Measurements from ENCODE around the gene SLX4IP.

Gene SLX4IP

DNA sequence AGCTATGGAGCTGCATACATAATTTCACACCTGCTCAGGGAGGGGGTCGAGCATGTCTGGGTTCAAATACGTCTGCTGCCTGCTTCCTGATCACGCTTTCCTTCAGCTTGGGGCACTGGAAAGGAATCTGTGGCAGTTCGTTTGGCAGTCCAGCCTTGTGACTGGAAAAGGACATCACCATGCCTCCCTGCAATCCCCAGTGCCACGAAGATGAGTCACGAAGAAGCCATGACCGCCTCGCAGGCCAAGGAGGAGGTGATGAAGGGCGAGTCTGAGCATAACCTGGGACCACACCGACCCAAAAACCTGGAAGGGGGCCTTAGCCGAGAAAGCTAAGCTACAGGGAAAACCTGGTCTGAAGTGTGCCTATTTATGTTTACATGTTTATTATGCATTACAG lies 225.6 kb downstream of the SLX4IP start:
- H3K4me2 ChIP-seq (ENCODE audit: low read length, poor library complexity, severe bottlenecking): no peak overlapping the region
- H4K8ac ChIP-seq (ENCODE audit: low read length): peak overlapping the region; percentile 40
- H3K14ac ChIP-seq (ENCODE audit: low read length in 2 of 2): no peak overlapping the region
- H3K9ac ChIP-seq (ENCODE audit: low read length): no peak overlapping the region
- H2BK120ac ChIP-seq (ENCODE audit: low read depth, low read length): no peak overlapping the region
- peaks cover 4% of the 10 kb centered on the region for H3K9me3 ChIP-seq (ENCODE audit: control insufficient read depth, low read length)
- no peak overlapping the region for H2BK5ac ChIP-seq (ENCODE audit: low read depth, low read length, poor library complexity, severe bottlenecking)
- H2BK12ac ChIP-seq (ENCODE audit: low read length in 2 of 2): peak overlapping the region in 1 of 2 experiments; percentile 8
- H3K23ac ChIP-seq (ENCODE audit: low read length in 2 of 2): no peak overlapping the region
- H3K4me3 ChIP-seq (ENCODE audit: insufficient read depth in 1 of 2, low read depth in 1 of 2, low read length in 2 of 2): no peak overlapping the region
- no peak overlapping the region for H2BK15ac ChIP-seq (ENCODE audit: low read depth, poor library complexity, severe bottlenecking)
- peaks cover 48 to 79% of the 10 kb centered on the region in 2 experiments for H3K36me3 ChIP-seq (ENCODE audit: control insufficient read depth in 1 of 2, insufficient read depth in 2 of 2, low read depth in 1 of 2, low read length in 2 of 2)
- H3K18ac ChIP-seq (ENCODE audit: low read depth in 1 of 2, low read length in 2 of 2): no peak overlapping the region
- H3K27ac ChIP-seq (ENCODE audit: low read length, poor library complexity, severe bottlenecking): no peak overlapping the region
- H4K91ac ChIP-seq (ENCODE audit: low read length): no peak overlapping the region
- peak; percentile 35 for DNase-seq
- H2AFZ ChIP-seq (ENCODE audit: low read depth, low read length): no peak overlapping the region
- H2AK5ac ChIP-seq (ENCODE audit: low read length, severe bottlenecking): no peak overlapping the region
- peaks cover 18% of the 10 kb centered on the region for H3K4me1 ChIP-seq (ENCODE audit: control insufficient read depth, insufficient read depth, low read depth, low read length)
- H3K79me1 ChIP-seq (replicated peaks; ENCODE audit: low read length, poor library complexity, severe bottlenecking): peaks cover 38% of the 10 kb centered on the region
- whole genome bisulfite sequencing: 70% methylated on average over 9 of the region's 11 CpGs
- H3K4ac ChIP-seq (ENCODE audit: low read depth in 1 of 2, low read length in 2 of 2): peak overlapping the region in 1 of 2 experiments; percentile 46
- no peaks in the 10 kb centered on the region for H3K27me3 ChIP-seq (ENCODE audit: control insufficient read depth in 1 of 2, insufficient read depth in 1 of 2, low read length in 2 of 2)

DNA sequence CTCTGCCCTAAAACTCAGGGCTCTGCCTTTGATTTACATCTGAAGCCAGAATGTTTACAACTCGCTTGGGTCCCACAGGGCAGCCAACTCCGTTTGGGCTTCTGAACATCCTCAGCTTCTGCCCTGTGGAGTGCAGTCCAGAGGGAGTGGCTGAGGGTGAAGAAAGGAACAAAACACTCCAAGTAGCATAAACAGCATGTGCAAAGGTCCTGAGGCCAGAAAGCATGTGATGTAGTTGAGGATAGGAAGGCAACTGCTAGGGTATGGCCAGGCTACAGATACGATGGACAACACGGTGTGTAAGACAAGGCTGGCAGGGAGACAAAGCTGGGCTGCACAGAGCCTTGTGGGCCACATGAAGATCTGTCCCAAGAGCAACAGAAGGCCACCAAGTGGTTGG lies 226.2 kb downstream of the SLX4IP start:
- DNase-seq: no peak
- no peak overlapping the region for H4K91ac ChIP-seq (ENCODE audit: low read length)
- peak overlapping the region in 1 of 2 experiments; percentile 9 for H3K14ac ChIP-seq (ENCODE audit: low read length in 2 of 2)
- H3K9ac ChIP-seq (ENCODE audit: low read length): no peak overlapping the region
- peak overlapping the region in 1 of 2 experiments; percentile 35 for H3K18ac ChIP-seq (ENCODE audit: low read depth in 1 of 2, low read length in 2 of 2)
- H2BK120ac ChIP-seq (ENCODE audit: low read depth, low read length): no peak overlapping the region
- H3K27ac ChIP-seq (ENCODE audit: low read length, poor library complexity, severe bottlenecking): no peak overlapping the region
- no peak overlapping the region for H3K4me3 ChIP-seq (ENCODE audit: insufficient read depth in 1 of 2, low read depth in 1 of 2, low read length in 2 of 2)
- H2BK5ac ChIP-seq (ENCODE audit: low read depth, low read length, poor library complexity, severe bottlenecking): no peak overlapping the region
- H2BK15ac ChIP-seq (ENCODE audit: low read depth, poor library complexity, severe bottlenecking): no peak overlapping the region
- H2AK5ac ChIP-seq (ENCODE audit: low read length, severe bottlenecking): peak overlapping the region; percentile 64
- peaks cover 49 to 74% of the 10 kb centered on the region in 2 experiments for H3K36me3 ChIP-seq (ENCODE audit: control insufficient read depth in 1 of 2, insufficient read depth in 2 of 2, low read depth in 1 of 2, low read length in 2 of 2)
- H2AFZ ChIP-seq (ENCODE audit: low read depth, low read length): no peak overlapping the region
- peaks cover 4% of the 10 kb centered on the region for H3K9me3 ChIP-seq (ENCODE audit: control insufficient read depth, low read length)
- WGBS: 65% methylated on average over 4 of the region's 4 CpGs
- H4K8ac ChIP-seq (ENCODE audit: low read length): no peak overlapping the region
- H3K27me3 ChIP-seq (ENCODE audit: control insufficient read depth in 1 of 2, insufficient read depth in 1 of 2, low read length in 2 of 2): no peaks in the 10 kb centered on the region
- H3K79me1 ChIP-seq (replicated peaks; ENCODE audit: low read length, poor library complexity, severe bottlenecking): peaks cover 40% of the 10 kb centered on the region
- no peak overlapping the region for H3K4me2 ChIP-seq (ENCODE audit: low read length, poor library complexity, severe bottlenecking)
- H3K23ac ChIP-seq (ENCODE audit: low read length in 2 of 2): no peak overlapping the region
- no peak overlapping the region for H2BK12ac ChIP-seq (ENCODE audit: low read length in 2 of 2)
- H3K4ac ChIP-seq (ENCODE audit: low read depth in 1 of 2, low read length in 2 of 2): peak overlapping the region in 1 of 2 experiments; percentile 40
- H3K4me1 ChIP-seq (ENCODE audit: control insufficient read depth, insufficient read depth, low read depth, low read length): peaks cover 22% of the 10 kb centered on the region

DNA sequence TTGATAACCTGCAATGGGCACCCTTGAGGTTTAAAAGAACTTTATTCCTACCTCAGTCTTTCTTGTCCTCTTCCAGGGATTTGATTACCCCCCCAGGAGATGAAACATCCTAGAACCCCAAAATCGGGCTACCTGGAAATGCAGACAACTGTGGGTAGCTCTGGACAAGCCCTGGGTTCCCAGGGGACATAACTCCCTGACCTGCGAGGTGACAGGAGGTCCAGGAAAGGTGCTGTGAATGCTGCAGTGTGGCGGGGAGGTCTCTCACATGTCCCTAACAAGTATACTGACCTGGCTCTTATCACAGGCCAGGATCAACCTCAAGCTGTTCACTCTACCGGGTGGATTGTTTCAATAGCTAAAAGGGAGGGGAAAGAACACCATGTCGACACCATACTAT lies 227.0 kb downstream of the SLX4IP start:
- no peak overlapping the region for H3K4me3 ChIP-seq (ENCODE audit: insufficient read depth in 1 of 2, low read depth in 1 of 2, low read length in 2 of 2)
- H2BK5ac ChIP-seq (ENCODE audit: low read depth, low read length, poor library complexity, severe bottlenecking): no peak overlapping the region
- H4K91ac ChIP-seq (ENCODE audit: low read length): no peak overlapping the region
- H3K9ac ChIP-seq (ENCODE audit: low read length): no peak overlapping the region
- no peaks in the 10 kb centered on the region for H3K27me3 ChIP-seq (ENCODE audit: control insufficient read depth in 1 of 2, insufficient read depth in 1 of 2, low read length in 2 of 2)
- no peak overlapping the region for H3K4ac ChIP-seq (ENCODE audit: low read depth in 1 of 2, low read length in 2 of 2)
- H2BK120ac ChIP-seq (ENCODE audit: low read depth, low read length): no peak overlapping the region
- H2BK12ac ChIP-seq (ENCODE audit: low read length in 2 of 2): no peak overlapping the region
- H3K36me3 ChIP-seq (ENCODE audit: control insufficient read depth in 1 of 2, insufficient read depth in 2 of 2, low read depth in 1 of 2, low read length in 2 of 2): peaks cover 53 to 67% of the 10 kb centered on the region in 2 experiments
- H2AFZ ChIP-seq (ENCODE audit: low read depth, low read length): no peak overlapping the region
- H3K18ac ChIP-seq (ENCODE audit: low read depth in 1 of 2, low read length in 2 of 2): no peak overlapping the region
- no peak overlapping the region for H2BK15ac ChIP-seq (ENCODE audit: low read depth, poor library complexity, severe bottlenecking)
- H3K27ac ChIP-seq (ENCODE audit: low read length, poor library complexity, severe bottlenecking): no peak overlapping the region
- no peak overlapping the region for H3K23ac ChIP-seq (ENCODE audit: low read length in 2 of 2)
- peaks cover 4% of the 10 kb centered on the region for H3K9me3 ChIP-seq (ENCODE audit: control insufficient read depth, low read length)
- no peak overlapping the region for H4K8ac ChIP-seq (ENCODE audit: low read length)
- no peak for DNase-seq
- H3K14ac ChIP-seq (ENCODE audit: low read length in 2 of 2): no peak overlapping the region
- no peak overlapping the region for H3K4me2 ChIP-seq (ENCODE audit: low read length, poor library complexity, severe bottlenecking)
- no peak overlapping the region for H2AK5ac ChIP-seq (ENCODE audit: low read length, severe bottlenecking)
- peaks cover 29% of the 10 kb centered on the region for H3K4me1 ChIP-seq (ENCODE audit: control insufficient read depth, insufficient read depth, low read depth, low read length)
- H3K79me1 ChIP-seq (replicated peaks; ENCODE audit: low read length, poor library complexity, severe bottlenecking): peaks cover 44% of the 10 kb centered on the region
- 78% methylated on average over 4 of the region's 5 CpGs for WGBS

DNA sequence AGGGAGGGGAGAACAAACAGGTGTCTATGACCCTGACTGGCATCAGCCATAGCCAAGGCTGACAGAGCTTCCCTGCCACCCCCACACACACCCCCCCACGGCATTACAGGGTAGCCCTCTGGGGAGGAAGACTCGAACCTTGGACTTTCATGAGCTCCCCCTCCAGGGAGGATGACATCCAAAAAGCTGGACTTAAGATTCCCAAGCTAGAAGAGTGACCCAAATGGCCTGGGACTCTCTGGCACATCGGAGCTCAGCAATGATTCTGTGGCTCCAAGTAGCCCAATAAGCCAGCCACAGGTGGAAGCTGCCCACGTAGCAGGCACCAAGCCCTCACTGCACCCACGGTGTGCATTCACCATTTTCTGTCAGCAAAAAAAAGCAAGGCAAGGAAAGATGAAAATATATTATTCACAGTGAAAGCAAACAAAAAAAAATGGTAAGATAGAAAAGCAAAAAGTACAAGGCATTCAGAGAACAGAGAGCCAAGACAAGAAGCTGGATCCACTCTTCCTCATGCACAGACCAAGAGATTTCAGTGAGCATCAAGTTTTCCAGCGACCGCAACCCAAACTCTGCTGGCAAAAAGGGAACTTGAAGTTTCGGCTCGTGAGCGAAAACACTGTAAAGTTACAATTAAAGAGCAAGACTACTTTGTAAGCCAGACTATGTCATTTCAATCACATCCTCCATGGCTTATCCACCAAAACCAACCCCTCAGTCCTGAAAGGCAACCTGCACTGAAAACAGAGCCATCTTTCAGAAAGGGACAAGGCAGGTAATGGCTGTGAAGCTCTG lies 227.8 kb downstream of the SLX4IP start:
- Histone ChIP-seq H2BK12ac (ENCODE audit: low read length in 2 of 2) (no peak overlapping the region), H3K4me1 (ENCODE audit: control insufficient read depth, insufficient read depth, low read depth, low read length) (peaks cover 31% of the 10 kb centered on the region), H3K27me3 (ENCODE audit: control insufficient read depth in 1 of 2, insufficient read depth in 1 of 2, low read length in 2 of 2) (no peaks in the 10 kb centered on the region), H3K79me1 (replicated peaks; ENCODE audit: low read length, poor library complexity, severe bottlenecking) (peaks cover 44% of the 10 kb centered on the region), H3K27ac (ENCODE audit: low read length, poor library complexity, severe bottlenecking) (no peak overlapping the region), H3K14ac (ENCODE audit: low read length in 2 of 2) (no peak overlapping the region), H2AFZ (ENCODE audit: low read depth, low read length) (no peak overlapping the region), H4K8ac (ENCODE audit: low read length) (no peak overlapping the region), H2BK5ac (ENCODE audit: low read depth, low read length, poor library complexity, severe bottlenecking) (no peak overlapping the region), H2BK15ac (ENCODE audit: low read depth, poor library complexity, severe bottlenecking) (no peak overlapping the region), H3K18ac (ENCODE audit: low read depth in 1 of 2, low read length in 2 of 2) (no peak overlapping the region), H3K36me3 (ENCODE audit: control insufficient read depth in 1 of 2, insufficient read depth in 2 of 2, low read depth in 1 of 2, low read length in 2 of 2) (peaks cover 50 to 66% of the 10 kb centered on the region in 2 experiments), H2AK5ac (ENCODE audit: low read length, severe bottlenecking) (no peak overlapping the region), H3K4me3 (ENCODE audit: insufficient read depth in 1 of 2, low read depth in 1 of 2, low read length in 2 of 2) (no peak overlapping the region), H3K9me3 (ENCODE audit: control insufficient read depth, low read length) (peaks cover 4% of the 10 kb centered on the region), H3K9ac (ENCODE audit: low read length) (no peak overlapping the region), H3K23ac (ENCODE audit: low read length in 2 of 2) (no peak overlapping the region), H2BK120ac (ENCODE audit: low read depth, low read length) (no peak overlapping the region), H3K4ac (ENCODE audit: low read depth in 1 of 2, low read length in 2 of 2) (no peak overlapping the region), H4K91ac (ENCODE audit: low read length) (no peak overlapping the region), H3K4me2 (ENCODE audit: low read length, poor library complexity, severe bottlenecking) (no peak overlapping the region)
- no peak for DNase-seq
- WGBS: 88% methylated on average over 9 of the region's 10 CpGs
